HTERT RPE-1 (cell line): Measurements from ENCODE around the gene SKIC2.
"Not testable (repeated sequence)": the region's sequence is repeated elsewhere in the genome, so short reads cannot be mapped to it uniquely, and the experiment has no call there.

Experiments used
- in situ Hi-C: fragments of 300-500 bp; cut with MboI; formaldehyde crosslinking; loops from 4 replicates; pipeline ENCODE4 v1.14.3; 2020; ENCODE audit warnings: low sequenced_read_pairs

SKIC2 gene

GRCh38 chr6:31968791-31969711, 10.1 kb downstream of the SKIC2 start:
- in situ Hi-C loops, result no loop called here

DNA sequence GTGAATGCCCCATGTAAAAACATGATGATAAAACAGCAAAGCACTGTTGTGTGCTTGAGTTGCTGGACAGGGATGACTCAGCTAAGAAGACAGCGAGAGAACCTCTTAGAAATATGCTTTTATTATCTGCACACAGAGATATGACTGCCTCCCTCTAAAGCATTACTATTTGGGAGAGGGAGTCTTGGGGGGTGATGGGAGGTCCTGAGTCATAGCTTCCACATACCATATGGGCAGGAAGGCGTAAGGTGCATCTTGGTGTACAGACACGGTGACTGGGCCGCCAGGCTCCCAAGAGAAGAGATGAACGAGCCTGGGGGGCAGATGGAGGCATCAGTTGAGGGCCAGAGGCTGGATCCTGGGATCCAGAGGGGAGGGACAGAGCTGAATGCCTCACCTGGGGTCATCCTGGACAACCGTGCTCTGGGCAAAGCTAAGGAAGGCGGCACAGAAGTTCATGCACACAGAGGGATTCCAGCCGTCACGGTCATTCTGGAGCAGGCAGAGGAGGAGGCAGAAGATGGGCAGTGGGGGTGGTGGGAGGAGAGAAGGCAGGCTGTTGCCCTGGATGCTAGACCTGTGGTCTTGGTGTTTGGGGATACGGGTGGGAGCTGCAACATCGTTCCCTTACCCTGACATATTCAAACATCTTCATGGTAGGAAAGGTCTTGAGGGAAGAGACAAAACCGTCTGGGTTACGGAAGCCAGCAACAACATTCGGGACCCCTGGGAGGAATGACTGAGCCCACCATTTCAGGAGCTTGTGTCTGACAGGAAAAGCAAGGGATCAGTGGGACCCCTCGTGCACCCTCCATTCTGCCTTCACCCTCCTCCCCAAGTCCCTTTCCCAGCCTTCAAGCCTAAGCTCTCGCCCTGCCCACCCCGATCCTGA, 11.0 kb downstream of the SKIC2 start:
- in situ Hi-C loops, result no loop called here

DNA sequence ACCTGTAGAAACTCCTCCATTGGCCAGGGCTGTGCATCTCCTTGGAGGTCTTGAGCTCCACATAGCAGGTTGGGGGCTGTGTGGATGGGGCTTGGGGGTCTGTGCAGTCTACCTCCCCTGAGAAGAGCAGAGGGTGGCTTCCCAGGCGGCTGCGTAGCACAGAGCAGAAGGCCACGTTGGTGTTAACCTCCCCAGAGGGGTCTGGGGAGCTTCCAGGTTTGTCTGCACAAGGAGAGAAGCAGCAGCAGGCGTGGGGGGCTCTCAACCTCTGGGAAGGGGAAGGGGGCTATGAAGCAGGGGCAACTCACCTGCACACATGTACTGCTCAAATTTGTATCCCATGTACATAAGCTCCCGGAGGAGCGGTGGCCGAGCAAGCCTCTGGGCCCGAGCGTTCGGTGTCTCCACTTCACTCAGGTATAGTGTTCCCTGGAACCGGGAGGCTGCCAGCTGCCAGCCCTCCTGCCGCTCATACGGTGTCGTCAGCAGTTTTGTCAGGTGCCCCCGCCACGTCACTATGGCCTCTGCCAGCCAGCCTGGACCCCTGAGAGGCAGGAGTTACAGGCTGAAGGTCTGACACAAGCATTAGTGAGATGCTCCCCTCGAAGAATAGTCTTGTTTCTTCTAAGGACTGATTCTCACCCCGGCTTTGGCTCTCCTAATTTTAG, 11.8 kb downstream of the SKIC2 start:
- in situ Hi-C loops, result no loop called here

- in situ Hi-C loops, result no loop called here
Observed at GRCh38 chr6:31971279-31971992, 12.5 kb downstream of the SKIC2 start.

DNA sequence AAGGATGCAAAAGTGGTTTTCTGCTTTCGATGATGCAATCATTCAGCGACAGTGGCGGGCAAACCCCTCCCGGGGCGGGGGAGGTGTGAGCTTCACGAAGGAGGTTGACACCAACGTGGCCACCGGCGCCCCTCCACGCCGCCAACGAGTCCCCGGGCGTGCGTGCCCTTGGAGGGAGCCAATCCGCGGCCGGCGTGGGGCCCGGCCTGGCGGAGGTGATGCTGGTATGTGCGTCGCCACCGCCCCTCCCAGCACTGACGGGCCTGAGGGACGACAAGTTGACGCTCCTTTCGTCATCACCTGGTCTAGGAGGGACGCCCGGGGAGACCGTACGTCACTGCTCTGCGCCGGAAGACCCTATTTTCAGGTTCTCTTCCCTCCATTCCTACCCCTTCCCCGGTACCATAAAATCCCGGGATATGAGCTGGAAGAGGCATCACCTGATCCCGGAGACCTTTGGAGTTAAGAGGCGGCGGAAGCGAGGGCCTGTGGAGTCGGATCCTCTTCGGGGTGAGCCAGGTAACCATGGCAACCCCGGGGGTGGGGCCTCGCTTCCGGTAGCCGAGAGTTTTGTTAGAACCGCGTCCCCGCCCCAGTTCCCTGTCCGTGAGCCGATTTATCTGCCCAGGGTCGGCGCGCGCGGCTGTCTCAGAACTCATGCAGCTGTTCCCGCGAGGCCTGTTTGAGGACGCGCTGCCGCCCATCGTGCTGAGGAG, 13.2 kb downstream of the SKIC2 start, which contains the start of gene DXO:
DXO (minus strand) TSS at position 146 of the 716 bp plus-strand sequence. CDS start 463 bp downstream, outside the sequence.
- in situ Hi-C loops, result no loop called here

GRCh38 chr6:31972709-31973350, 13.9 kb downstream of the SKIC2 start:
- in situ Hi-C loops, result no loop called here

GRCh38 chr6:31976065-31976464, 17.1 kb downstream of the SKIC2 start:
- in situ Hi-C loops, result not testable (repeated sequence)

GRCh38 chr6:31977816-31978431, 18.9 kb downstream of the SKIC2 start:
- in situ Hi-C loops, result no loop called here

DNA sequence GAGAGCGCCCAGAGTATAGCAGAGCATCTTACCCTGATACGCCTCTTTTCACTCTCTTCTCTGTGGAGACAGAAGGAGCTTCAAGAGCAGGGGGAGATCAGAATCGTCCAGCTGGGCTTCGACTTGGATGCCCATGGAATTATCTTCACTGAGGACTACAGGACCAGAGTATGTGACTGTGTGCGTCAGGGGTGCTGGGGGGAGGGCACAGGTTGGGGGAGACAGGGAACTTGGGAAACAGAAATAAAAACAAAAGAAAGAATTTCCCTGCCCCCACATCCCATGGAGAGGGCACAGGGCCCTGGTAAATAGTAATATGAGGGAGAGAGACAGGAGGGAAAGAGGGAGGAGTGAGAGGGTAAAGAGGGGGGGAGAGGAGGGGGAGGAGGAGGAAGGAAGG, 19.9 kb downstream of the SKIC2 start:
- in situ Hi-C loops, result no loop called here

- in situ Hi-C loops, result no loop called here
Observed at GRCh38 chr6:31979238-31979898, 20.4 kb downstream of the SKIC2 start.

DNA sequence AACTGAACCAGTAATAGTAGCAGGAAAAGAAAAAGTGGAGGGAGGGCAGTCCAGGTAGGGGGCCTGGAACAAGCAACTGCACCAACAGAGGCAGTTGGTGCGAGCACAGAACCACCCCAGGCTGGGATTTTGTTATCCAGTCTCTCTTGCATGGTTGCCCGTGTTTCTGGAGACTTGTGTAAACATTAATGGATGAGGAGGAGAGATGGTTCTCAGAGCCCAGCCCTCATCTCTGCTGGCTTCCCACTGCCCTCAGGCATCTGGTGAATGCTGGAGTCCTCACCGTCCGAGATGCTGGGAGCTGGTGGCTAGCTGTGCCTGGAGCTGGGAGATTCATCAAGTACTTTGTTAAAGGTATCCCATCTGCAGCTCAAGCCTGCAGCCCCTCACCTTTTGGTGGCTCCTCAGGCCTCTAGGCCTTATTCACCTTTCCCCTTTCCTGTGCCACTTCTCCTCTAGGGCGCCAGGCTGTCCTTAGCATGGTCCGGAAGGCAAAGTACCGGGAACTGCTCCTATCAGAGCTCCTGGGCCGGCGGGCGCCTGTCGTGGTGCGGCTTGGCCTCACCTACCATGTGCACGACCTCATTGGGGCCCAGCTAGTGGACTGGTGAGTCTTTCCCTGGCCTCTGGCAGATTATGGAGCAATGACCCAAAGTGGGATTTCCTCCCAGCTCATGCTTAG, 21.4 kb downstream of the SKIC2 start:
- in situ Hi-C loops, result not testable (repeated sequence)

DNA sequence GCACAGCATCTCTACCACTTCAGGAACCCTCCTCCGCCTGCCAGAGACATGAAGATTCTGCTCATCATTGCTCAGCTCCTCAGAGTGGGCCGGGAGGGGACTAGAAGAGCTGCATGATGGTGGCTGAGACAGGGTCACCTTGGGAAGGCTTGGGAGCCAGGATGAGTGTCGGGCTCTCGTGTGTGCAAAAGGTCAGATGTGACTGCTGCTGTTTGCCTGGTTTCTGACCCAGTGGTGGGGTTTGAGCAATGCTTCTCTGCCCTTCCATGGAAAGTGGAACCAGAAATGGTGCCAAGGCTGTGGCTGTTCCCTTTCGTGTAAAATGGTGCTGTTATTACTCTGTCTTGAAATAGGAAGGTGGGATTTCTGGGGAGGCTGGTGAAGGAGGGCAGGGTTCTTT, 22.0 kb downstream of the SKIC2 start:
- in situ Hi-C loops, result not testable (repeated sequence)

- in situ Hi-C loops, result not testable (repeated sequence)
Observed at GRCh38 chr6:31981744-31982143, 22.8 kb downstream of the SKIC2 start, which contains the start of gene C4A. C4A (plus strand) TSS chr6:31982057; CDS start chr6:31982108, 51 bp downstream.

- in situ Hi-C loops, result not testable (repeated sequence)
Observed at GRCh38 chr6:31989363-31989762, 30.4 kb downstream of the SKIC2 start.

- in situ Hi-C loops, result not testable (repeated sequence)
Observed at GRCh38 chr6:31994421-31994820, 35.4 kb downstream of the SKIC2 start.

- in situ Hi-C loops, result not testable (repeated sequence)
Observed at GRCh38 chr6:31996385-31996784, 37.4 kb downstream of the SKIC2 start.

DNA sequence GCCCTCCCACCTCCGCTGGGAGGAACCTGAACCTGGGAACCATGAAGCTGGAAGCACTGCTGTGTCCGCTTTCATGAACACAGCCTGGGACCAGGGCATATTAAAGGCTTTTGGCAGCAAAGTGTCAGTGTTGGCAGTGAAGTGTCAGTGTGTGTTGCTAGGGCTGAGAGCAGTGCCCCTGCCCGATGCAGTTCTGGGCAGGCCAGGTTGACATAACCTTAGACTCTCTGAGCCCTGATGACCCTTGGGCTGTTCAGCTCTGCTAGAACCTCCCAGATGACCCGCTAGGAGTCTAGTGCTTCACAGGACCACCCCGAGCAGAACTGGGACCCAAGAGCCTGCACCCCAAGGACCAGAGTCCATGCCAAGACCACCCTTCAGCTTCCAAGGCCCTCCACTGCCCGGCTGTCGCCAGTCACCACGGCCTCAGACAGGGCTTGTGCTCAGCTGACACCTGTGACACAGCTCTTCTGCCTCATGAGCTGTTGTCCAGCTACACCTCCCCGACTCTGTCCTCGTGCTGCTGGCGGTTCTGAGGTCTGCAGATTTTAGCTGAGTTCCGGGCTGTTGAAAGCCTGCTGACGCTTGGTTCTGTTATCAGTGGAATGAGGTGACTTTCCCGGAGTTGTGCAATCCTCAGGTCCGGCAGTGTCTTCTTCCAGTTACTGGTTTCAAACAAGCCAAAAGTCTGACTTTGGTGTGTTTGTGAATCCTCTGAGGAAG, 43.7 kb downstream of the SKIC2 start:
- in situ Hi-C loops, result not testable (repeated sequence)
